GM19193 (cell line): ENCODE results near the gene LRRC8C.

Experiments used
- POLR2A ChIP-seq: IDR thresholded peaks from 4 replicates; pipeline ENCODE4 v1.6.1; 2011; ENCODE audit not compliant: insufficient read depth, insufficient read length; ENCODE audit errors: extremely low read depth

The LRRC8C gene

GRCh38 chr1:89739844-89740216 lies 106.9 kb downstream of the LRRC8C start:
- TF ChIP-seq POLR2A: no peak

- no peak for TF ChIP-seq POLR2A
These were observed 110.9 kb downstream of the LRRC8C start for GRCh38 chr1:89743788-89744187.

DNA sequence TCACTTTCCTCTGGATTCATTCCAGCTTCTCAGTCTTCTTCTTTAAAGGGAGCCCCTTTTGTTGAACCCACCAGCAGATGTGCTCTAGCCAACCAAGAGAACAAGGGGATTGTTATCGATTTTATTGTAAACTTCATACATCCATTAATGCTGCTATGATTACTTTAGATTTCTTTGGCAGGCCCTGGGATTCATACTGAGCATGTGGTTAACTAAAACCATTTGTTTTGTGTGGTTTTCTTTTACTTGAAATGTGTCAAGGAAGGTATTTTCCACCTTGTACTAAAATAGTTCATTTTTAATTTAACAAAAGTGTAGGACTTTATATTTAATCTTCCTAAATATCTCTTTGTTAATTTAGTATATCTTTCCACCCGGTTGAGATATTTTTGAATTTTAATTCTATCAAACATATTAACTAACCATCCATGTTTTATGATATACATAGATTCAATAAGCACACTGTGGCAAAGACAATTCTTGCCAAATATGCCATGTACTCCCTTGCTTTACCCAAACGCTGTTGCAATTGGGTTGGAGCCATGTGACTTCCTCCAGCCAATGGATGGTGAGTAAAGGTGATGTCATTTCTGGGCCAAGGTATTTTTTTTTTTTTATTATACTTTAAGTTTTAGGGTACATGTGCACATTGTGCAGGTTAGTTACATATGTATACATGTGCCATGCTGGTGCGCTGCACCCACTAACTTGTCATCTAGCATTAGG lies 113.7 kb downstream of the LRRC8C start:
- TF ChIP-seq POLR2A: no peak

DNA sequence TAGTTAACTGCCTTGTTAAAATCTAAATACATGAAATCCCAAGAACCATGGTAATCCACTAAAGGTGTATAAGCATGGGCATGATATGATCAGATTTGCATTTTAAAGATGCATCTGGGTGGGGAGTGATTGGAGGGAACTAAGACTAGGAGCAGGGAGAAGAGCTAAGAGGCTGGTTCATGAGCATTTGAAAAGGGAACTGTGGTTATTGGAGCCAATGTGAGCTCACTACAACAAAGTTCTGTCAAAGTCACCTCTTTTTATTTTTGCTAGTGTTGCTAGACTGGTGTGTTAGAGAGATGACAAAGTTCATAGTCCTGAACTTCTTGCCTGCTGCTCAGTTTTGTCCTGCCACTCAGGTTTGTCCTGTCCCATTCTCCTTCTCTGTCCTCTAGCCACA lies 120.8 kb downstream of the LRRC8C start:
- no peak for TF ChIP-seq POLR2A

GRCh38 chr1:89754518-89754917 lies 121.6 kb downstream of the LRRC8C start:
- no peak for TF ChIP-seq POLR2A

GRCh38 chr1:89755591-89755990 lies 122.7 kb downstream of the LRRC8C start:
- no peak for TF ChIP-seq POLR2A

DNA sequence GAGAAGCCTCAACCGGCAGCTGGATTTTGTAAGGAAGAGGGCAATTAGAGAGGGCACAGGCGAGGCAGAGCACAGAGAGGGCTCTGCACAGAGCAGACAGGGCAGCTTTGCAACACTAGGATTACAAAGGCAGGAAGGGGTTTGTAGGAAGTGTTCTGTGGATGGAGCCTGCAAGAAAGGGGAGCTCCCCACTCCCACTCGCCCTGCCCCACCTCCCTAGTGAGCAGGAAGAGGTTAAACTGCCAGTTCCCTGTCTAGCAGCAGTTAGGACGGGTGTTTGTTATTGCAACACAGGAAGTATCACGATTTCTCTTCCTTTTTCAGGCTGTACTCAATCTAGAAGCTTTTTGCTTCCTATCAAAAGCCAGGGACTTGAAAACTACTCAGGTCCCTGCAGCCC lies 124.6 kb downstream of the LRRC8C start:
- TF ChIP-seq POLR2A: no peak

GRCh38 chr1:89758156-89758555 lies 125.2 kb downstream of the LRRC8C start:
- no peak for TF ChIP-seq POLR2A

DNA sequence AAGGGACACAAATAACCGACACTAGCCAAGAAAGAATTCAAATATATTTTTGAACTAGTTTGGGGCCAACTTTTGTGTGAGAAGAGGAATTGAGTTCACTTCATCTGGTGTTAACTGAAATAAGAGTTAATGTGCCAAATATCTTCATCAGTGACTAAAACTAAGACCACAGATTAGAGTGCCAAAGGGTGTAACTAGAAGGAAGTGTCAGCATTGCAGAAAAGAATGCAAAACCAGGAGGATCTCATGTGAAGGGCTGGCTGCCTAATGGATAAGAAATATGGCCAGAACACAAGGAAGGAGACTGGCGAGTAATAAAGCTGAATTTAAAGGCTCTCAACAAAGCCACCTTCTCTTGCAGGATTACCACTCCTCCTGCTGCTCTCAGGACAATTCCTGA lies 126.1 kb downstream of the LRRC8C start:
- no peak for TF ChIP-seq POLR2A

- no peak for TF ChIP-seq POLR2A
These were observed 127.6 kb downstream of the LRRC8C start for GRCh38 chr1:89760496-89760895.

DNA sequence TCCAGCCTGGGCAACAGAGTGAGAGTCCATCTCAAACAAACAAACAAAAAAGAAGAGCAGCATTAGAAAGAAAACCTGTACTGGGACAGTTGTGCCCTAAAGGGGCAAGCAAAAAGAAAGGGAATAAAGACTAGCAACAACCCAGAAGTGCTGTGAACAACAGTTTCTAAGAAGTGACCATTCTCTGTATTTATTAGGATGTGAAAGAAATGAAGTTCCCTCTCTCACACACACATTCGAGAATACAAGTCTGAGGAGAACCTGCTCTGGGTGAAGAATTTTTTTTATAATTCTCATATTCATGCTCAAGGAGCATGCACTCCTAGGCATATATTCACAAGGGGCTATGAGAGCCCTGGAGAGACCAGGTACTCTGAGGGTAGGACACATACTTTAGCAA lies 128.4 kb downstream of the LRRC8C start:
- TF ChIP-seq POLR2A: no peak

DNA sequence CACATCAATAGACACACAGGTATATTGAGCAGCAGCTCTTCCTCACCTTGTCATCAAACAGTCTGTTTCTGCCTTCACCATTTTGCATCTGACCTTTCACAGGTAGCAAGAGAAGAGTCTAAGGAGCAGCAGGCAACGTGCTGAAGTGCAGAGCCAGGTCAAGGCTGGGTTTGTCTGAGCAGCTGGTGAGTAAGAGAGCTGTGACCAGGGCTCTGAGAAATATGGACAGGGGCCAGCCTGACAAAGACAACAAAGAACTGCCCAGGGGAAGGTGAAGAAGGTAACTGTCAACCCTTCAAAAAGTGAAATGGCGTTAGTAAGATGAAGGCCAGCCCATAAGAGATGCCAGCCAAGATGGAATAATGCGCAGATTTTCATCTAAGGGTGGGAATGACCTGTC lies 129.0 kb downstream of the LRRC8C start:
- TF ChIP-seq POLR2A: no peak

GRCh38 chr1:89762386-89762778 lies 129.5 kb downstream of the LRRC8C start:
- TF ChIP-seq POLR2A: no peak

GRCh38 chr1:89762779-89763648 lies 130.1 kb downstream of the LRRC8C start:
- no peak for TF ChIP-seq POLR2A

DNA sequence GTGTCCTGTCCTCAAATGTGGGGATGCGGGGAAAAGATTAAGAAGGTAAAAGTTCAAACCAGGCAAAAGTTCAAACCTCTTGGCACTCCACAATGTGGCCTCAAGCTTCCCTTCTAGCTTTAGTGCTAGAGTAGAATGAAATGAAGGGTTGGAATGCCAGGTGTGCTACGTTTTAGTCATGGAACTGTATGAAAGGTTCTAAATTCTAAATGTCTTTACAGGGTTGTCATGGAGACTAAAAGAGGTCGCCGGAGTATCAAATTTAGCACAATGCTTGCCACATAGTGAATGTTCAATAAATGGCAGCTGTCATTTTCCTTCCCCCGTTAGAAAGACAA lies 130.7 kb downstream of the LRRC8C start:
- TF ChIP-seq POLR2A: no peak

- TF ChIP-seq POLR2A: no peak
These were observed 132.9 kb downstream of the LRRC8C start for GRCh38 chr1:89765774-89766173.
